HepG2 (cell line): Measurements from ENCODE around the gene BMP6. TPM values are rescaled to one million over a fixed set of nuclear protein-coding genes. Genes with fewer than 3 reads are reported as not detected.

Experiments used
- DPF2 ChIP-seq: sonication (generic); formaldehyde crosslinking; IDR thresholded peaks from 2 replicates; pipeline ENCODE4 v1.4.0; 2020; ENCODE audit warnings: mild to moderate bottlenecking, low read depth, missing genetic modification reagents, borderline replicate concordance
- HNF4G ChIP-seq, 2 experiments: sonication (generic) in 1 of 2; formaldehyde crosslinking in 1 of 2; IDR thresholded peaks; 2 replicates each; pipeline versions ENCODE4 v1.4.0 to v1.6.1; 2011 to 2020; ENCODE audit warnings: borderline replicate concordance in 2 of 2, low read depth in 2 of 2, mild to moderate bottlenecking in 2 of 2, low read length in 1 of 2, missing genetic modification reagents in 1 of 2, moderate library complexity in 1 of 2
- JUND ChIP-seq: sonication (generic); formaldehyde crosslinking; IDR thresholded peaks from 2 replicates; pipeline ENCODE4 v1.8.0; 2022; ENCODE audit warnings: mild to moderate bottlenecking, missing genetic modification reagents
- SMAD1 ChIP-seq: sonication (generic); formaldehyde crosslinking; IDR thresholded peaks from 2 replicates; pipeline ENCODE4 v1.4.0; 2020; ENCODE audit warnings: missing genetic modification reagents, low read depth, mild to moderate bottlenecking, borderline replicate concordance
- TCF7 ChIP-seq: sonication (generic); IDR thresholded peaks from 2 replicates; pipeline ENCODE4 v1.6.1; 2016; ENCODE audit warnings: antibody characterized with exemption, low read depth
- TCF7L2 ChIP-seq: IDR thresholded peaks from 2 replicates; pipeline ENCODE4 v1.6.1; 2011; ENCODE audit warnings: mild to moderate bottlenecking, low read depth, low read length, moderate library complexity
- ZKSCAN8 ChIP-seq: IDR thresholded peaks from 2 replicates; pipeline ENCODE4 v1.6.1; 2016; ENCODE audit warnings: borderline replicate concordance, missing genetic modification reagents, missing compliant biosample characterization
- ZNF383 ChIP-seq: sonication (generic); formaldehyde crosslinking; IDR thresholded peaks from 2 replicates; pipeline ENCODE4 v1.4.0; 2020; ENCODE audit warnings: missing genetic modification reagents, mild to moderate bottlenecking, borderline replicate concordance
- ZZZ3 ChIP-seq: sonication (generic); formaldehyde crosslinking; IDR thresholded peaks from 2 replicates; pipeline ENCODE4 v1.4.0; 2020; ENCODE audit warnings: missing genetic modification reagents, mild to moderate bottlenecking, borderline replicate concordance
- polyA plus RNA-seq, 8 experiments: library from polyadenylated mRNA; depleted of rRNA in 3 of 8; stranded (reverse) in 7 of 8; unstranded in 1 of 8; fragments of >200 nt; fragmentation: Illumina TruSeq in 4 of 8; extraction: Trizol in 4 of 8; gene quantifications; 2 replicates each; pipeline versions ENCODE4 v1.2.1 to v1.2.3, GENCODE V29; 2011 to 2016; ENCODE audit warnings: low read depth in 4 of 8, missing spikeins in 1 of 8, mixed read lengths in 1 of 8; ENCODE audit not compliant: insufficient read depth in 1 of 8
- total RNA-seq, 5 experiments: library from RNA; depleted of rRNA; stranded (reverse); fragments of >200 nt; fragmentation: Illumina TruSeq; extraction: Trizol; gene quantifications; 2 replicates each; pipeline ENCODE4 v1.2.3, GENCODE V29; 2016; ENCODE audit warnings: low read depth in 1 of 5
- TF ChIP-seq, protein P1 (sequence below): sonication (generic); formaldehyde crosslinking; IDR thresholded peaks from 2 replicates; pipeline ENCODE4 v1.5.0; 2020; ENCODE audit warnings: mild to moderate bottlenecking, missing genetic modification reagents, borderline replicate concordance
- TF ChIP-seq, protein P2 (sequence below): sonication (generic); formaldehyde crosslinking; IDR thresholded peaks from 2 replicates; pipeline ENCODE4 v1.8.0; 2022; ENCODE audit warnings: missing genetic modification reagents, mild to moderate bottlenecking, inconsistent platforms, borderline replicate concordance
- TF ChIP-seq, protein P3 (sequence below): sonication (generic); formaldehyde crosslinking; IDR thresholded peaks from 2 replicates; pipeline ENCODE4 v1.8.0; 2022; ENCODE audit warnings: missing genetic modification reagents, mild to moderate bottlenecking, moderate library complexity, borderline replicate concordance
- TF ChIP-seq, protein P4 (sequence below): sonication (generic); formaldehyde crosslinking; IDR thresholded peaks from 2 replicates; pipeline ENCODE4 v1.4.0; 2020; ENCODE audit warnings: mild to moderate bottlenecking, missing genetic modification reagents

BMP6 gene
- total and polyA plus RNA-seq, 2 of the 13 experiments (the other 11 are each of a cell fraction or from before 2014, with no cell fraction given), result 0.09 to 0.18 TPM

DNA sequence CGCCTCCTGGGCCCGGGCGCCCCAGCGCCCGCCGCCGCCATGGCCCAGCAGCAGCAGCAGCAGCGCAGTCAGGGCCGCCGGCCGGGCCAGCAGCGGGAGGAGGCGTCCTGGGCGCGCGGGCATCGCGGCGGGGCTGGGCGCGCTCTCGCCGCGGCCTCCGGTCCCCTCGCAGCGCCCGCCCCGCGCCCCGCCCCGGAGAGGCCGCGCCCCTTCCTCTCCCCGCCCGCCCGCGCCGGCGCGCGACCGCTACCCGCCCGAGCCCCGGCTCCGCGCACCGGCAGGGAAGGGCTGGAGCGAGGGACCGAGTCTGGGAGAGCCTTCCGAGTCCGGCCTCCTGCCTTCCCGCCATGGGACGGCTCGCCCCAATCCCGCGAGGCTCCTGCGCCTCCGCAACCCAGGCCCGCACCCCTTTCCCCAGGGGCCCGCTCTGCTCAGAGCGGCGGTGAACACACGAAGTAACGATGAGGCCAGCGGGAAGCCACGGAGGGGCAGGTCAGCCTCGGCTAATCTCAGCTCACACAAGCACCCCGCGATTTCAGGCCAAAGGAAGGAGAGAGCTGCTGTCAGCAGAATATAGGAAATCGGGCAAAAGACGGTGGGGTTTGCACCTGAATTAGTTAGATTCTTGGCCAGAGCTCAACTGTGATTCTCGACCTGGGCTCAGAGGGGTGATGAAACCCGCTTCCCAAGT lies 184.9 kb downstream of the BMP6 start, which contains the start of gene TXNDC5 (continued):
- TF ChIP-seq, protein P1, sequence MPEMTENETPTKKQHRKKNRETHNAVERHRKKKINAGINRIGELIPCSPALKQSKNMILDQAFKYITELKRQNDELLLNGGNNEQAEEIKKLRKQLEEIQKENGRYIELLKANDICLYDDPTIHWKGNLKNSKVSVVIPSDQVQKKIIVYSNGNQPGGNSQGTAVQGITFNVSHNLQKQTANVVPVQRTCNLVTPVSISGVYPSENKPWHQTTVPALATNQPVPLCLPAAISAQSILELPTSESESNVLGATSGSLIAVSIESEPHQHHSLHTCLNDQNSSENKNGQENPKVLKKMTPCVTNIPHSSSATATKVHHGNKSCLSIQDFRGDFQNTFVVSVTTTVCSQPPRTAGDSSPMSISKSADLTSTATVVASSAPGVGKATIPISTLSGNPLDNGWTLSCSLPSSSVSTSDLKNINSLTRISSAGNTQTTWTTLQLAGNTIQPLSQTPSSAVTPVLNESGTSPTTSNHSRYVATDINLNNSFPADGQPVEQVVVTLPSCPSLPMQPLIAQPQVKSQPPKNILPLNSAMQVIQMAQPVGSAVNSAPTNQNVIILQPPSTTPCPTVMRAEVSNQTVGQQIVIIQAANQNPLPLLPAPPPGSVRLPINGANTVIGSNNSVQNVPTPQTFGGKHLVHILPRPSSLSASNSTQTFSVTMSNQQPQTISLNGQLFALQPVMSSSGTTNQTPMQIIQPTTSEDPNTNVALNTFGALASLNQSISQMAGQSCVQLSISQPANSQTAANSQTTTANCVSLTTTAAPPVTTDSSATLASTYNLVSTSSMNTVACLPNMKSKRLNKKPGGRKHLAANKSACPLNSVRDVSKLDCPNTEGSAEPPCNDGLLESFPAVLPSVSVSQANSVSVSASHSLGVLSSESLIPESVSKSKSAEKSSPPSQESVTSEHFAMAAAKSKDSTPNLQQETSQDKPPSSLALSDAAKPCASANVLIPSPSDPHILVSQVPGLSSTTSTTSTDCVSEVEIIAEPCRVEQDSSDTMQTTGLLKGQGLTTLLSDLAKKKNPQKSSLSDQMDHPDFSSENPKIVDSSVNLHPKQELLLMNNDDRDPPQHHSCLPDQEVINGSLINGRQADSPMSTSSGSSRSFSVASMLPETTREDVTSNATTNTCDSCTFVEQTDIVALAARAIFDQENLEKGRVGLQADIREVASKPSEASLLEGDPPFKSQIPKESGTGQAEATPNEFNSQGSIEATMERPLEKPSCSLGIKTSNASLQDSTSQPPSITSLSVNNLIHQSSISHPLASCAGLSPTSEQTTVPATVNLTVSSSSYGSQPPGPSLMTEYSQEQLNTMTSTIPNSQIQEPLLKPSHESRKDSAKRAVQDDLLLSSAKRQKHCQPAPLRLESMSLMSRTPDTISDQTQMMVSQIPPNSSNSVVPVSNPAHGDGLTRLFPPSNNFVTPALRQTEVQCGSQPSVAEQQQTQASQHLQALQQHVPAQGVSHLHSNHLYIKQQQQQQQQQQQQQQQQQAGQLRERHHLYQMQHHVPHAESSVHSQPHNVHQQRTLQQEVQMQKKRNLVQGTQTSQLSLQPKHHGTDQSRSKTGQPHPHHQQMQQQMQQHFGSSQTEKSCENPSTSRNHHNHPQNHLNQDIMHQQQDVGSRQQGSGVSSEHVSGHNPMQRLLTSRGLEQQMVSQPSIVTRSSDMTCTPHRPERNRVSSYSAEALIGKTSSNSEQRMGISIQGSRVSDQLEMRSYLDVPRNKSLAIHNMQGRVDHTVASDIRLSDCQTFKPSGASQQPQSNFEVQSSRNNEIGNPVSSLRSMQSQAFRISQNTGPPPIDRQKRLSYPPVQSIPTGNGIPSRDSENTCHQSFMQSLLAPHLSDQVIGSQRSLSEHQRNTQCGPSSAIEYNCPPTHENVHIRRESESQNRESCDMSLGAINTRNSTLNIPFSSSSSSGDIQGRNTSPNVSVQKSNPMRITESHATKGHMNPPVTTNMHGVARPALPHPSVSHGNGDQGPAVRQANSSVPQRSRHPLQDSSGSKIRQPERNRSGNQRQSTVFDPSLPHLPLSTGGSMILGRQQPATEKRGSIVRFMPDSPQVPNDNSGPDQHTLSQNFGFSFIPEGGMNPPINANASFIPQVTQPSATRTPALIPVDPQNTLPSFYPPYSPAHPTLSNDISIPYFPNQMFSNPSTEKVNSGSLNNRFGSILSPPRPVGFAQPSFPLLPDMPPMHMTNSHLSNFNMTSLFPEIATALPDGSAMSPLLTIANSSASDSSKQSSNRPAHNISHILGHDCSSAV (CRISPR knock-in tag), result no peak
- TF ChIP-seq, protein P2, sequence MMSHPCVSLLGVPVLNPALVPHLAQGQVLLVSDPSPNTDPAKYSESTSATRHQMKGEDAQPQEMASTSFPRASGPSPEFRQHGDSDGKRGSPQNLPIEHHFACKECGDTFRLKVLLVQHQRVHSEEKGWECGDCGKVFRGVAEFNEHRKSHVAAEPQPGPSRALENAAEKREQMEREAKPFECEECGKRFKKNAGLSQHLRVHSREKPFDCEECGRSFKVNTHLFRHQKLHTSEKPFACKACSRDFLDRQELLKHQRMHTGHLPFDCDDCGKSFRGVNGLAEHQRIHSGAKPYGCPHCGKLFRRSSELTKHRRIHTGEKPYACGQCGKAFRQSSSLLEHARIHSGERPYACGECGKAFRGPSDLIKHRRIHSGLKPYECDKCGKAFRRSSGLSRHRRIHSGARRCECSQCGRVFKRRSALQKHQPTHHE (CRISPR knock-in tag), result no peak
- TF ChIP-seq TCF7L2 (no peak), JUND (CRISPR knock-in tag) (no peak), TCF7 (no peak), ZNF383 (CRISPR knock-in tag) (no peak), ZKSCAN8 (peak; percentile 14; the same call in 1 of the 2 replicates), ZZZ3 (CRISPR knock-in tag) (no peak), SMAD1 (CRISPR knock-in tag) (no peak; the same call in 1 of the 2 replicates), HNF4G (IDR thresholded peaks at IDR 0.05; ENCODE audit: borderline replicate concordance, low read depth, low read length) (no peak), HNF4G (CRISPR knock-in tag; IDR thresholded peaks at IDR 0.05; ENCODE audit: borderline replicate concordance, low read depth) (no peak), DPF2 (CRISPR knock-in tag) (no peak)
- TF ChIP-seq, protein P3, sequence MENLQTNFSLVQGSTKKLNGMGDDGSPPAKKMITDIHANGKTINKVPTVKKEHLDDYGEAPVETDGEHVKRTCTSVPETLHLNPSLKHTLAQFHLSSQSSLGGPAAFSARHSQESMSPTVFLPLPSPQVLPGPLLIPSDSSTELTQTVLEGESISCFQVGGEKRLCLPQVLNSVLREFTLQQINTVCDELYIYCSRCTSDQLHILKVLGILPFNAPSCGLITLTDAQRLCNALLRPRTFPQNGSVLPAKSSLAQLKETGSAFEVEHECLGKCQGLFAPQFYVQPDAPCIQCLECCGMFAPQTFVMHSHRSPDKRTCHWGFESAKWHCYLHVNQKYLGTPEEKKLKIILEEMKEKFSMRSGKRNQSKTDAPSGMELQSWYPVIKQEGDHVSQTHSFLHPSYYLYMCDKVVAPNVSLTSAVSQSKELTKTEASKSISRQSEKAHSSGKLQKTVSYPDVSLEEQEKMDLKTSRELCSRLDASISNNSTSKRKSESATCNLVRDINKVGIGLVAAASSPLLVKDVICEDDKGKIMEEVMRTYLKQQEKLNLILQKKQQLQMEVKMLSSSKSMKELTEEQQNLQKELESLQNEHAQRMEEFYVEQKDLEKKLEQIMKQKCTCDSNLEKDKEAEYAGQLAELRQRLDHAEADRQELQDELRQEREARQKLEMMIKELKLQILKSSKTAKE (CRISPR knock-in tag), result no peak
- TF ChIP-seq, protein P4, sequence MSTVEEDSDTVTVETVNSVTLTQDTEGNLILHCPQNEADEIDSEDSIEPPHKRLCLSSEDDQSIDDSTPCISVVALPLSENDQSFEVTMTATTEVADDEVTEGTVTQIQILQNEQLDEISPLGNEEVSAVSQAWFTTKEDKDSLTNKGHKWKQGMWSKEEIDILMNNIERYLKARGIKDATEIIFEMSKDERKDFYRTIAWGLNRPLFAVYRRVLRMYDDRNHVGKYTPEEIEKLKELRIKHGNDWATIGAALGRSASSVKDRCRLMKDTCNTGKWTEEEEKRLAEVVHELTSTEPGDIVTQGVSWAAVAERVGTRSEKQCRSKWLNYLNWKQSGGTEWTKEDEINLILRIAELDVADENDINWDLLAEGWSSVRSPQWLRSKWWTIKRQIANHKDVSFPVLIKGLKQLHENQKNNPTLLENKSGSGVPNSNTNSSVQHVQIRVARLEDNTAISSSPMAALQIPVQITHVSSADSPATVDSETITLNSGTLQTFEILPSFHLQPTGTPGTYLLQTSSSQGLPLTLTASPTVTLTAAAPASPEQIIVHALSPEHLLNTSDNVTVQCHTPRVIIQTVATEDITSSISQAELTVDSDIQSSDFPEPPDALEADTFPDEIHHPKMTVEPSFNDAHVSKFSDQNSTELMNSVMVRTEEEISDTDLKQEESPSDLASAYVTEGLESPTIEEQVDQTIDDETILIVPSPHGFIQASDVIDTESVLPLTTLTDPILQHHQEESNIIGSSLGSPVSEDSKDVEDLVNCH (CRISPR knock-in tag), result no peak
